Measurements from ENCODE around the gene PIEZO2. TPM values are rescaled to one million over a fixed set of nuclear protein-coding genes. Genes with fewer than 3 reads are reported as not detected.
A peak's percentile ranks its signal among the peaks of the same experiment; 100 is the strongest.
"Not testable (repeated sequence)": the region's sequence is repeated elsewhere in the genome, so short reads cannot be mapped to it uniquely, and the experiment has no call there.

PIEZO2 gene
- total RNA-seq, 4 donors from 2014 or later = 2.7 to 11.7 (median 4.0) TPM

DNA sequence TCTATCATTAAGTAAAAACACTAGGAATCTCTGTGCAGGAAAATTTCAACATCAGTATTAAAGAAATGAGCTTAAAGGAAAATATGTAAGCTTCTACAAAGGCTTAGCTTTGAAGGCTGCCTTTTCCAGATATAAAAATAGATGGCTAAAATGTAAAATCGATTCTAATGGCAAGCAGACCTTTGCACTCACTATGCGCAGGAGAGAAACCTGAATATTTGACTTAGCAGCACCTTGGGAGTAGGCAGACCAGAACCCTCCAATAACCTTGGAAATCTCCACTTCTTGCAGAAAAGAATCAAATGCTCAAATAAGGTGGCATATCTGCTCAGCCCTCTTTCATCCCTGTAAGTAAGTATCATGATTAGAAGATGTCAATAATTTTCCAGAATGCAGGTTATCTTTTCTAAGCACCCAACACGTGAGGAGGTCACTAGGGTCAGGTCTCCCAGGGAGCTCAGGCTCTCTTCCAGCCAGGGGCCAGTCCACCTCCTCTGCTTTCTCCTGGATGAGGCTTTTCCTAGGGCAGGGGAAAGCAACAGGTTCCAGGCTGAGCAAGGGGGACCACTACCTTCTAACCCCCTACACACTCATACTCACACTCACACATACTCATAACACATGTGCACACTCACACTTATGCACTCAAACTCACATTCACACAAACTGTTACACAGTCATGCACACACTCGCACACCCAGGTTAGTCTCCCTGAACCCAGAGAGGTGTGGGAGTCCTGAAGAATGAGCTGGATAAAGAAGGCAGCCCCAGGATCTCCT, 3.8 kb downstream of the PIEZO2 start:
- TF ChIP-seq, protein P1, sequence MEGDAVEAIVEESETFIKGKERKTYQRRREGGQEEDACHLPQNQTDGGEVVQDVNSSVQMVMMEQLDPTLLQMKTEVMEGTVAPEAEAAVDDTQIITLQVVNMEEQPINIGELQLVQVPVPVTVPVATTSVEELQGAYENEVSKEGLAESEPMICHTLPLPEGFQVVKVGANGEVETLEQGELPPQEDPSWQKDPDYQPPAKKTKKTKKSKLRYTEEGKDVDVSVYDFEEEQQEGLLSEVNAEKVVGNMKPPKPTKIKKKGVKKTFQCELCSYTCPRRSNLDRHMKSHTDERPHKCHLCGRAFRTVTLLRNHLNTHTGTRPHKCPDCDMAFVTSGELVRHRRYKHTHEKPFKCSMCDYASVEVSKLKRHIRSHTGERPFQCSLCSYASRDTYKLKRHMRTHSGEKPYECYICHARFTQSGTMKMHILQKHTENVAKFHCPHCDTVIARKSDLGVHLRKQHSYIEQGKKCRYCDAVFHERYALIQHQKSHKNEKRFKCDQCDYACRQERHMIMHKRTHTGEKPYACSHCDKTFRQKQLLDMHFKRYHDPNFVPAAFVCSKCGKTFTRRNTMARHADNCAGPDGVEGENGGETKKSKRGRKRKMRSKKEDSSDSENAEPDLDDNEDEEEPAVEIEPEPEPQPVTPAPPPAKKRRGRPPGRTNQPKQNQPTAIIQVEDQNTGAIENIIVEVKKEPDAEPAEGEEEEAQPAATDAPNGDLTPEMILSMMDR (IDR thresholded peaks at IDR 0.05) = no peak
- ATAC-seq (ENCODE audit: low FRiP score) = no peak
- DNase-seq (ENCODE audit: low spot score) = no peak

DNA sequence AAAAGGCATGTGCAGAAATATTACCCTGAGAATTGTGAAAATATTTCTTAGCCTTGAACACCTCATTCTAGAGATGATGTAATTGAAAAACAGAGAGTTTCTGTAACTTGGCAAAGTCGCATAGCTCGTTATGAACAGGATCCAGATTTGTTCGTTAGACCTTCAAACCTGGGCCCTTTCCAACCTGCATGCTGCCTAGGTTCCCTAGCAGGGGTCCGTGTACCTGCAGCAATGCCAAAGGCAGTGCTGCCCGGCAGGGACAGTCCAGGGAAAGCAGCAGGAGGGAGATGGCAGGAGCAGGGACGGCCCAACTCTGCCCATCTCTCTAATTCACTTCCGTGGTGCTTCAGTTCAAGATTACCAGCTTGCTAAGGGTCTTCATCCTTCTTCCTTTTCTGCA, 12.0 kb downstream of the PIEZO2 start:
- no peak for ATAC-seq (ENCODE audit: low FRiP score)
- DNase-seq (ENCODE audit: low spot score) = no peak
- TF ChIP-seq, protein P1 (IDR thresholded peaks at IDR 0.05) = no peak

DNA sequence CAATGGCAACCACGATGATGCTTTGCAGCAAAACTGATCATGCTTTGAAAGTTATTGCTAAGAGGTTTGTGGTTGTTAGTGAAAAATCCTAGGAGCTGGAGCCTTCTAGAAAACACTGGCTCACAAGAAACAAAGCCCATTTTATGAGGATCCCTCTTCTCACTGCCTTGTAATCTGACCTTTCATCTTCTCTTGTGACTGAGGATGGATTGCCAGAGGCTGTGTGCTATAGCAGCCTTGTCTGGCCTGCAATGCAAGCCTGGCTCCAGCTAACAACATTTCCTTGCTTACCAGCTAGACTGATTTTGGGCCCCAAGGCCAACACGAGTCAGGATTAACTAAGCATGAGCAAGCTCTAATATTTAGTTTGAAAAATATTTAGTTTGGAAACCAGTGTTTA, 13.1 kb downstream of the PIEZO2 start:
- DNase-seq (ENCODE audit: low spot score) = no peak

DNA sequence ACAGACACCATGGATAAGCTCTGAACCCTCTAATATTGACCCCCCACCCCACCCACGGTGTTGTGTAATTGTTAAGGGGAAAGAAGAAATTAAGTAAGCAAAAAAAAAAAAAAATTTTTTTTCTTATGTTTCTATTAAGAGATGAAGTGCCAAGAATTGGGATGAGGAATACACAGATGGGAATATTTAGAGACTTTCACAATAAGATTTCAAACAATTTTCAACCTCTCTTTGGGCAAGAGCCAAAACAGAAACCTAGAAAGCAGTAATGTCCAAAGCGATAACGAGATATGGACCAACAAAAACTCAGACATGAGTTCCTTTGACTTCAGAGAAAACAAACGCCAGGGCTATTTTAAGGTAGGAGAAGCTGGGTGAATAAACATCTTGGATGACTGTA, 14.4 kb downstream of the PIEZO2 start:
- TF ChIP-seq, protein P1 (IDR thresholded peaks at IDR 0.05) = no peak
- DNase-seq (ENCODE audit: low spot score) = no peak
- no peak for ATAC-seq (ENCODE audit: low FRiP score)

More for the DNA sequence above, 13.1 kb downstream of the PIEZO2 start:
- TF ChIP-seq, protein P1 (IDR thresholded peaks at IDR 0.05) = no peak
- ATAC-seq (ENCODE audit: low FRiP score) = no peak

DNA sequence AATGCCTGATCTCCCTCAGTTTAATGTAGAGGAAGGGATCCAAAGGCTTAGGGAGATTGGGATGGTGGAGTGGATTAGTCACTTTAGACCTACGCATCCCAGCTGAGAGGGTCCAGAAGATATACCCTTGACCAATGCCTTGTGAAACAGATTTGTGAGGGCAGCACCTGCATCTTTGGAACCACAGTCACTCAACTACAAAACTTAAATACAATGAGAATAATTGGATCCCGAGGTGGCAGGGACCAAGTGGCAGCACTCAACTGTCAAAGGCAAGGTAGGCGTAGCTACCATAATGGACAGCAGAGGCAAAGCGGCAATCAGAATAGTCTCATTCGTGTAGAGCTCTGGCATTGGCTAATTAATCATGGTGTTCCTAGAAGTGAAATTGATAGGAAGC, 20.3 kb downstream of the PIEZO2 start:
- DNase-seq (ENCODE audit: low spot score); ATAC-seq (ENCODE audit: low FRiP score): not testable (repeated sequence)

DNA sequence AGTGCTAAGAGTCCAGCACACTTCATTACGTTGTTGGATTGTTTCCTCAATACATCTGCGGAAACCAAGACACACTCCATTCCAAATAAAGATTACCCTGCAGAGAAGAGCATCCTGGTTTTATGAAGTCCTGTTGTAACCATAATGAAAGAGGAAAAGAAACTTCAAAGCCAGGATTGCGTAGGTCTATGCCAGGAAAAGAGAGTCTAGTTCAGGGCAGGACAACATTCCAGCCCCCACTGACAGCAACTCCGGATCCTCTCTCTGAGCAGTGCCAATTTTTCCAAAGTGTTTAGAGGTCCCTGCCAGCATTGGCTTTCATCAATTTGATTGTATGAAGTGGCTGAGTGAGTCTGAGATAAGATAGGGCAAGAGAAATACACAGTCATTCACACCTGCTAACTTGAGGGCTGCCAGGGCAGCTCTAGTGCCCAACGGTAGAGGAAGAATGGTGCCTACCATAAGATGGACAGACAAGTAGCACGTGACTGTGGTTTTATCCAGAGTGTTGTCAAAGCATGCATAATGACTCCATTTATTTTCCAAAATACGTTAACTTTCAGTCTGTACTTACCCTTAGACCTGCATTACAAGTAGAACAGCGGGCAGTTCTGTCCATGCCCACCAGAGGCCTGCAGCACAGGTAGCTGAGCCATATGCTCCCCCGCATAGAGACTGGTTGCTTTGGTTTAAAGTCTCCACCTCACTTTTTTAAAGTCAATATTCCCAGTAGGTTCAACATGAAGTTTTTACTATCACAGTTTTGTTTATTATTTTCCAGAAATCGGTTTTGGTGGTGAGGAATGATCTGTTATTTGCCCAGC, 23.7 kb downstream of the PIEZO2 start:
- DNase-seq (ENCODE audit: low spot score) (no peak), ATAC-seq (ENCODE audit: low FRiP score) (peak; percentile 32)
- TF ChIP-seq, protein P1 (IDR thresholded peaks at IDR 0.05) = no peak

DNA sequence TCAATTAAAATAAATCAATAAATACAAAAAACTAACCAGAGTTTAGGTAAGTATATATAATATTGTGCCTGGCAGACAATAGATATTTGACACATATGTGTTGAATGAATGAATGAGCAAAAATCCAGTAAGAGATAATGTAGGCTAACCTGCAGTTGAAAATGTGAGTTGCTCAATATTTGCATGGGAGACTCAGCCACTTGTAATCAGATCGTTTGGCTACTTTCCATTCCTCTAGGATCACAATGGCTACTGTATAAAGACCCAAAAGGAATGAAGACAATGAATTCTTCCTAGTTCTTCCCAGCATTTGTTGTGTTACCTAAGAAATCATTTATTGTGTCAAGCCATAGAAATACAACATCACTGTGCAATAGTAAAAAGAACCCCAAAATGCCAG, 25.3 kb downstream of the PIEZO2 start:
- TF ChIP-seq, protein P1 (IDR thresholded peaks at IDR 0.05) = no peak
- DNase-seq (ENCODE audit: low spot score) = no peak
- ATAC-seq (ENCODE audit: low FRiP score) = no peak
